ENCODE measurements around the gene TLCD3B.

DNA sequence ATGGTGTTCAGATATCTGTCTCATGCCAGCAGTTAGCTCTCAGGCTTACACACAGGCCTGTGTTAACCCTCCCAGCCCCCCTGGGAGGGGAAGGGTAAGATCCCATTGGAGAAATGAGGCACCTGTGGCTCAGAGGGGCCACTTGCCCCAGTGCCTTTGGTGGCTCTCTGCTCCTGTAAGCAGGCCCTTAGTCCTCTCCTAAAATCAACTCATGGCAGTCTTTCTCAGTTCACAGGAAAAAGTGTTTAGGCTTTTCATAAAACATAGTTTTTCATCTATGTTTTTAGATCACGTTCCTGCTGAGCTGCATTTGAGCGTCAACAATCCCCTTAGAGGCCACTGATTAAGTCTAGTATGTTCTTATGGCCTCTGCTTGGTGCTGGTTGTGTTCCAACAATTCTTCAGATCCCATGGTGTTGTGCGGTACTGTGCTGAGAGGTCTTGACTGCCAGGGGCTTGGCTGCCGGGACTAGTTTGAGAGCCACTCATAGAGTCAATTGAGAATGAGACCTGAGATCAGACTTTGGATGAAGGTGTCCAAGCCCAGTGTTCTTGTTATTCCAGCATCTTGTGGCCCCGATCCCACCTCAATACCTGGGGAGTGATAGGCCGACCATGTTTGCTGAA lies 46.8 kb downstream of the TLCD3B start:
- TF ChIP-seq, protein P1, sequence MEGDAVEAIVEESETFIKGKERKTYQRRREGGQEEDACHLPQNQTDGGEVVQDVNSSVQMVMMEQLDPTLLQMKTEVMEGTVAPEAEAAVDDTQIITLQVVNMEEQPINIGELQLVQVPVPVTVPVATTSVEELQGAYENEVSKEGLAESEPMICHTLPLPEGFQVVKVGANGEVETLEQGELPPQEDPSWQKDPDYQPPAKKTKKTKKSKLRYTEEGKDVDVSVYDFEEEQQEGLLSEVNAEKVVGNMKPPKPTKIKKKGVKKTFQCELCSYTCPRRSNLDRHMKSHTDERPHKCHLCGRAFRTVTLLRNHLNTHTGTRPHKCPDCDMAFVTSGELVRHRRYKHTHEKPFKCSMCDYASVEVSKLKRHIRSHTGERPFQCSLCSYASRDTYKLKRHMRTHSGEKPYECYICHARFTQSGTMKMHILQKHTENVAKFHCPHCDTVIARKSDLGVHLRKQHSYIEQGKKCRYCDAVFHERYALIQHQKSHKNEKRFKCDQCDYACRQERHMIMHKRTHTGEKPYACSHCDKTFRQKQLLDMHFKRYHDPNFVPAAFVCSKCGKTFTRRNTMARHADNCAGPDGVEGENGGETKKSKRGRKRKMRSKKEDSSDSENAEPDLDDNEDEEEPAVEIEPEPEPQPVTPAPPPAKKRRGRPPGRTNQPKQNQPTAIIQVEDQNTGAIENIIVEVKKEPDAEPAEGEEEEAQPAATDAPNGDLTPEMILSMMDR (IDR thresholded peaks at IDR 0.05), result no peak
- TF ChIP-seq POLR2A (IDR thresholded peaks at IDR 0.05), result no peak

All from thyroid gland (tissue), 4 donors.